ENCODE results near the gene DNM1.

DNM1 gene

DNA sequence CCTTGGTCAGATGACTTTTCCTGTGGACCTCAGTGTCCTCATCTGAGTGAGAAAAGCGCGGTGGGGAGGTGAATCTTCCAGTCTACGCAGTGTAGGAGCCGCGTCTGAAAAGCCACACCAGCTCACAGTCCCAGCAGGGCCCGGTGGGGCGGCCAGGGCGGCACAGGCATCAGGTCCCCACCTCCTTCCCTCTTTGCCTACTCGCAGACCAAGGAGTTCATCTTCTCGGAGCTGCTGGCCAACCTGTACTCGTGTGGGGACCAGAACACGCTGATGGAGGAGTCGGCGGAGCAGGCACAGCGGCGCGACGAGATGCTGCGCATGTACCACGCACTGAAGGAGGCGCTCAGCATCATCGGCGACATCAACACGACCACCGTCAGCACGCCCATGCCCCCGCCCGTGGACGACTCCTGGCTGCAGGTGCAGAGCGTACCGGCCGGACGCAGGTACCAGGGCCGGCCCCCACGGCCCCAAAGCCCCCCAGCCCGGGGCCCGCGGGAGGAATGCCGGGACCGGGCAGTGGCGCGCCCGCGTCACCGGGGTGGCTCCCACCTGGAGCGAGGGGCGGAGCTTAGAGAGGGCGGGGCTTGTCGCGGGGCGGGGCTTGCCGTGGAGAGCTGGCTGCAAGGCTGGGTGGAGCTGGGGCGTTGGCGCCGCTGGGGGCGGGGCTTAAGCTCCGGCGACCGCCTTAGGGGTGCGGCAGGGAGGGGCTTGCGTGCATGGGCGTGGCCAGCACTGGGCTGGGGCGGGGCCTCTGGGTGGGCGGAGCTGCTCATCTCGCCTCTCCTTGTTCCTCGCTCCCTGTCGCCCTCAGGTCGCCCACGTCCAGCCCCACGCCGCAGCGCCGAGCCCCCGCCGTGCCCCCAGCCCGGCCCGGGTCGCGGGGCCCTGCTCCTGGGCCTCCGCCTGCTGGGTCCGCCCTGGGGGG, 47.0 kb downstream of the DNM1 start:
- DNase-seq (ENCODE audit: extremely low read depth in 1 of 2, low read depth in 1 of 2), result peak; percentile 95 to 98

DNA sequence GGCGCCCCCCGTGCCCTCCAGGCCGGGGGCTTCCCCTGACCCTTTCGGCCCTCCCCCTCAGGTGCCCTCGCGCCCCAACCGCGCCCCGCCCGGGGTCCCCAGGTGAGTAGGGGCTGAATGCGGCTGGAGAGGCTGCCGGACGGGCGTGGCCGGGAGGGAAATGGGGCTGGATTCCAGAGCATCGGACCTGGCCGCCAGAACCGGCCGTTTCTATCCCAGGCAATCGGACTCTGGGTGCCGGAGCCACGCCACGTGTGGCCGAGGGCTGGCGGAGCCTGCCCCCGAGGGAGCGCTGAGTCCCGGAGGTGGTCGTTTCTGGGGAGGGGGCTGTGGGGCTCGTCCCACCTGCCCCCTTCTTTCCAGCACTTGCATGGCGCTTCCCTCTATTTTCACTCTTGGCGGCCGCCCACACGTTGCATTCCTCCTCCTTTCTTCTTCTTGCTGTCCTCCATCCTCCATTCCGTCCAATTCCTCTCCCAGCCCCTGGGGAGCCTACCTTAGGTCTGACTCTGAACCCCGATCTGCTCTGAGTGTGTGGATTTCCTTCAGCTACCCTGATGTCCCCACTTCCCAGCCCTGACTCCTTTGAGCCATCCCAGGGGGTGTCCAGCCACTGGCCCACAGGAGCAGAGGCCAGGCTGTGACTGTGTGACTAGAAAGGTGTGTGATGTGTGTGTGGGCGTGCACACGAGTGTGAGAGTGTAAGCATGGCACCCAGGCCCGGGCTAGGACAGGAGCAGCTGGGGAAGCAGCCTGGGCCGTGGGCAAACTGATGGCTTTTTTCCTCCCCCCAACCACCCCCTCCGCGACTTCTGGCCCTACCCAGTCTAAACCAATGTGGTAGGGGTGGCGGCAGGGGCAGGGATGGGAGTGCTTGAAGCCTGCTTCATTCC, 47.9 kb downstream of the DNM1 start:
- DNase-seq (ENCODE audit: extremely low read depth in 1 of 2, low read depth in 1 of 2), result no peak

DNA sequence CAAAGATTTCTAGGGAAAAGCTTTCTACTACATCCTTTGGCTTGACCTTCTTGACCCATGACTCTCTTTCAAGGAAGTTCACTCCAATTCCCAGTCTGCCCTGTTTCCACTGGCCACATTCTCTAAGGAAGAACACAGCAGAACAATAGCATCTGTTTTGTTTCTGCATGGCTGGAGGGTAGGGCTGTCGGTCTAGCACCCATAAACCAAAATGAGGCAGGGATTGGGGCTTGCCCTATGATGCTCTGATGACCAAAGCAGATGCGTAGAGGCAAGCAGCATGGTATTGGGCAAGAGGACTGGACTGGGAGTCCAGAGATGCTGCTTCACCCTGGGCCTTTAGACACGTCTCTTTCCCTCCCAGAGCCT, 48.5 kb downstream of the DNM1 start:
- no peak for DNase-seq (ENCODE audit: extremely low read depth in 1 of 2, low read depth in 1 of 2)

DNA sequence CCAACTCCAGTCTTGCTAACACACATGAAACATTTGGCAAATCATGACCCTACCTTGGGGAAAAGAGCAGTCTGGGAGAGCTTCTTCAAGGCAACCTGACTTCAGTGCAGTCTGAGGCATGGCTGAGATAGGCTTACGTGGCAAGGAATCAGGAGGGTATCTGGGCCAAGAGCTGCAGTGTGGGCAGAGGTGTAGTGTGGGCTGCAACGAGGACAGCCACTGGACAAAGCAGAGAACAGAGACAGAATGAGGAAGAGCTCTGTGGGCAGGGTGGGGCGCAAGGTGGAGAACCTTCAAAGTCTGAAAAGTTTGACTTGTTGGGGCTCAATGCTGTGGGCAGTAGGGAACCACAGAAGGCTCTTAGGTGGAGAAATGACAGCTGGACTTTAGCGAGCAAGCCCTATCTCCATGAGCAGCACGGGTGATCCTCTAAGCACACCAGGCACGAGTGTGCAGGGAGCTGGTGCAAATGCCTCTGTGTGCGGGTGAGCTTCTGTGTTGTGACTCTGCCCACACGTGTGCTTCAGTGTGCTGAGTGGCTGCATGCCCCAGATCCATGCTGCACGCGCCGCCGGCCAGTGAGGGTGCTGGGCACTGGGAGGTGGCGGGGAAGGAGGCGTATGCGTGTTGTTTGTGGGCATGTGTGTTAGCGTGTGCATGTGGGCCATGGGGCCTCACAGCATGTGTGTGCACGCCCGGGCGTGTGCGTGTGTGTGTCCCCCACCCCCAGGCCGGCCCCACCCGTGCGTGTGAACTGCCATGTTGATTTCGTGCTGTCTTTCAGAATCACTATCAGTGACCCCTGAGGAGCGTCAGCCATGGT, 49.3 kb downstream of the DNM1 start:
- no peak for DNase-seq (ENCODE audit: extremely low read depth in 1 of 2, low read depth in 1 of 2)

DNA sequence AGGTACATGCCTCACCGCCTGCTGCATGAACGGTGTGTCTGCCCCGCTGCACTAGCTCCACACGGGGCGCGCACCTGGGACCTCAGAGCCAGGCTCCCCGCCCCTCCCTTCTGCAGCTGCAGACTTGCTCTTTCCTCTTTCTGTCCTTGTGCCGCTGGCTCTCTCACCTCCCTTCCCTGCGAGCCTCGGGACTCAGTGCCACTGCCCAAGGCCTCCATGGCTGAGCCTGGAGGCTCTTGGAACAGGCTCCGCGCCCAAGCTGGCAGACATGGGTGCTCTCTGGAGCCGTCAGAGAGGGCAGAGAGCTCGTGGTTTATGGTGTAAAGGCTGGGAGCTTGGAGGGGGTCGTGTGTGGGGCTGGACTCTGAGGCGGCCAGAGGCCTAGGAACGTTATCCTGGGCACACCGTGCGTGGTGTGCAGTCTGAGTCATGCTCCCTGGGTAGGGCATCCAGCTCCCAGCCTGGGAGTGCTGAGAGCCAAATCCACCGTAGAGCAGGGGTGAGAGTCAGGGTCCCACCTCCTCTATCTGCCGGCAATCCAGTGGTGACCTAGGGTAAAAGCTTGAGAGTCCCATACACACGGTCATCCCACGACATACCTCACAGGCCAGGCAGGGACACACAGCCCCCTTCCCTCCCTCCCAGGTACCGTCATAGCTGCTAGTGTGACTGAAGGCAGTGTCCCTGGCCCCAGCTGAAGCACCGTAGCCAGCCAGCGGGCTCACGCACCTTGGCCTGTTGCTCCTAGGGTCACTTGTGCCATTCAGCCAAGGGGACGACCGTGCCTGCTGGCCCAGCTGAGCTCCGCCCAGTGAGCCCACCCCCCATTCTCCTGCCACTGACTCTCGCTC, 50.2 kb downstream of the DNM1 start:
- DNase-seq (ENCODE audit: extremely low read depth in 1 of 2, low read depth in 1 of 2), result no peak

DNA sequence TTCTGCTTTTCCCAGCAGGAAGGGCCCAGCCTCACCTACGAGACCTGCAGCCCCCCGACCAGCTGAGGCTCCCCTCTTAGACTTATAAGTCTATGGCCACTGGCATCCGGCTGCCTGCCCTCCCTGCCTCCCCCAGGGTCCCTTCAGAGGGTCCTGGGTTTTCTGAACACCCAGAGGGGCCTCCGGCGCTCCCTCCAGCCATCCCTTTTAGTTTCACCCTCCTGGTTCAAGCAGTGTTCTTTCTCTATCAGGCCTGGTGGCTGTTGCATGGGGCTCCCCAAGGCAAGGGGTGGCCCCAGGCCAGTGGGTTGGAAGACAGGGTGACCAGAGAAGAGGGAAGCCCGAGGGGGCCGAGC, 50.8 kb downstream of the DNM1 start:
- DNase-seq (ENCODE audit: extremely low read depth in 1 of 2, low read depth in 1 of 2), result no peak

DNA sequence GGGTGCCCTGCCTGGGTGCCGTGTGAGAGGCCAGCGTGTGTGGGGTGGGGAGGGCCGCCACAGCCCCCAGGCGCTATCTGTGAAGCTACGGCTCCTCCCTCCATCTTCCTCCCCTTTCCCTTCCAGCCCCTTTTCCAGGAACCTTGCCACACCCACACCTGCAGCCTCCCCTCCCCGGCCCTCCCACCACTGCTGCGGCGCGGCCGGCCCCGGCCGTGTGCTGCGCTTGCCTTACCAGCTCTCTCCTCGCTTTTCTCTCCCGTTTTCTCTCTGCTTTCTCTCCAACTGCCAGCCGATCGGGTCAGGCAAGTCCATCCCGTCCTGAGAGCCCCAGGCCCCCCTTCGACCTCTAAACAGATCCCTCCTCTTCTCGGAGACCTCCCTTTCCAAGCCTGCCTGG, 51.2 kb downstream of the DNM1 start:
- no peak for DNase-seq (ENCODE audit: extremely low read depth in 1 of 2, low read depth in 1 of 2)

DNA sequence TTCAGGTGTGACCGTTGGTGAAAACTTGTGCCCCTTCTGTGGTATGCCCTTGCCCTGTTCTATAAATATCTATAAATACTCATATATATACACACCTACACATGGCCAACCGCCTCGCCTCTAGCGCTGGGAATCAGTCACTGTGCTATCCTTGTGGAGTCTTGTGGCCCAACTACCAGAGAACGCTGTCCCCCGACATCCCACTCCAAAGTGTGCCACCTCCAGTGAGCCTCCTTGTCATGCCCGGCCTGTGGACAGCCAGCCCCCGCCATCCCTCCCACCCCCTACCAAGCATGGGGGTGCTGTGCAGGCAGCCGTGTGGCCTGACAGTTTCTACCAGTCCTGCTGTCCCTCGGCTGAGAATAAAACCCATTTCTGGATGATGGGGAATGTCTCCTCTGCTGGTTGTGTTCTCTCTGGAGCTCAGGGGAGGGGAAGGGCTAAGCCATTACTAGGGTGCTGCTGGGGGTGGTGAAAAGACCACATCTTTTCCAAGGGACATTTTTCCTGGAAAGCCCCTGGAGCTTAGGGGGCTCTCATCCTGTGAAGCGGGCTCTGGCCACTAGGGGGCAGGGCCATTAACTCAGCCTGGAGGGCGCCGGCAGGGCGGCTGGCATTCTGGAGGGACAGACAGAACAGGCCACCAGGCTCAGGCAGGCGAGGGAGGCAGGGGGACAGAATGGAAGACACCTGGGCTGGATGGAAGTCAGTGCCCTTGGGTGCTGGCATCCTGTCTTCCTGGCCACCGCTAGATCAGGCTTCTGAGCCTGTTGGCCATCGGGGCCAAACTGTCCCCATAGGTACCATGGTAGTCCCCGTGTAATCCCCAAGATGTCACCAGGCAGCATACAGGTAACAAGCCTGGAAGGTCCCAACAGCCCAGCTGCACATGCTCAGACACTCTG, 51.9 kb downstream of the DNM1 start:
- DNase-seq (ENCODE audit: extremely low read depth in 1 of 2, low read depth in 1 of 2), result peak; percentile 9 to 41

DNA sequence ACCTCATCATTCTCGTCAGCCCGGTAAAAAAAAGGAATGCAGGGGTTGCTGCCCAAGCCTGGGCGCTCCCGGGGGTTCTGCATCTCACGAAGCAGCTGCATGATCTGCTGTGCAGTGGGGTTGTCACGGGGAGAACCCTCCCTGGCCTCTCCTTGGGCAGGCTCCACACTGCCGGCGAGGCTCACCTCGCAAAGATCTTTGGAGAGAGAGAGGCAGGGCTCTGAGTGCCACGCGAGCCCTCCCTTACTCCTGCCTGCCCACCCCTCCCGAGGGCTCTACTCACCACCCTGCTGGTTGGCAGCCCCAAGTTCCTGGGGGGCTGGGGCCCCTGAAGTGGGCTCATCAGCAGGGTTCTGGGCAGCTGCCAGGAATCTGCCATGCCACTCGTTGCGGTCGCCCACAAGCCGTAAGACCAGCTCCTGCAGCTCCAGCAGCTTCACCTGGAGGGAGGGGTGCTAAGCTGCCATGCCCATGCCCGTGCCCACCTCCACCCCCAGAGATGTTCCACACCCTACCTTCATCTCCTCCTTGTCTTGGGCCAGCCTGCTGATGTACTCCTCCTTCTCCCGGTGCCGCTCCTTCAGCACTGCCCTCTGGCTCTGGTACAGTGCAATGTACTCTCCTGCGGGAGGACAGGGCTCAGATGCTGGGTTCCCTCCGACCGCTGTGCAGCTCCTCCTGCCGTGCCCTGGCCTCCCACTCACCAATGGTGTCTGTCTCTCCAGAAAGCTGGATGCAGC, 54.1 kb downstream of the DNM1 start:
- DNase-seq (ENCODE audit: extremely low read depth in 1 of 2, low read depth in 1 of 2), result no peak

DNA sequence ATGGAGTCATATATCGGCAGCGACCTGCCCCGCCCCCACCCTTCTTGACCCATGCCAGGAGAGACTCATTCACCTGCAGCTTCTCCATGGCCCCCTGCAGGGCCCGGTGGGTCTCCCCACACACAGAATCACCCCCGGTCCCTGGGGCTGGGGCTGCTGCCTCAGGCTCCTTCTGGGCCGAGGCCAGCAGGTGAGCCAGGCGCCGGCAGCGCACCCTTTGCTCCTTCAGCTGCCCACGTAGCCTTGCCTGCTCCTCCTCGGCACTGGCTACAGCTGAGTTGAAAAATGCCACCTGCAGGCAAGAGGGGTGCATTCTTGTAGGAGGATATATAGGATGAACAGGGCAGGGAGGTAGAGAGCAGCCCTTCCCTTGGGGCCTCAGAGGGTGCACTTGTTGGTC, 54.7 kb downstream of the DNM1 start:
- no peak for DNase-seq (ENCODE audit: extremely low read depth in 1 of 2, low read depth in 1 of 2)

DNA sequence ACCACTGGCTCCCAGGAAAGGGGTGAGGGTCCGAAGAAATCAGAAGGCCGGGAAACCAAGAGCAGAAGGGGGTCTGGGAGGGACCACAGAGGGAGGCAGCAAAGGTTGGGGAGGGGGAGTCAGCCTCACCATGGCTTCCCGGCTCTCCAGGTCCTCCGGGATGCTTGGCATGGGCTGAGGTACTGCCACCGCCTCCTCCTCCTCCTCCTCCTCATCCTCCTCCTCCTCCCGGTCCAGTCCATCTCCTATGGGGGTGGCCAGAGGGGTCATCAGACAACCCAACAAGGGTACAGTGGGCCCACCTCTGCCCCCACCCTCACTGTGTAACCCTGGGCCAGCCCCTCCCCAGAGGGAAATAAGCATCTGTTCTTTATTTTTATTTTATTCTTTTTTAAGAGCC, 55.1 kb downstream of the DNM1 start:
- DNase-seq (ENCODE audit: extremely low read depth in 1 of 2, low read depth in 1 of 2), result no peak

DNA sequence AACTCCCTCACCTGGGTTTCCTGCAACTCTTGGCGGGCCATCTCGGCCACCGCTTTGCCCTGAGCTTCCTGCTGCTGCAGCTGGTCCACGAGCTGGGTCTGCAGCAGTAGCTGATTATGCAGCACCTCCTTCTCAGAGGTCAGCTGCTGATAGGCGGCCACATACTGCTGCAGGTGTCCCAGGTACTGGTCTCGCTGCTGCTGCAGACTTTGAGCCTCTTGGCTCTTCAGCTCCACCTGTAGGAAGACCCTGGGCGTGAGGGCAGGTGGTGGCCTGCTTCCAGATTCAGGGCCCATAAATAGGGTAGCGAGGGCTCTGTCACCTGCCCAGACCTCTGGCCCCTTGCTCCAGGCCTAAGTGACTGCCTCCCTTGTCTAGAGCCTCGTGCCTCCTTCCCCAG, 56.0 kb downstream of the DNM1 start:
- no peak for DNase-seq (ENCODE audit: extremely low read depth in 1 of 2, low read depth in 1 of 2)

DNA sequence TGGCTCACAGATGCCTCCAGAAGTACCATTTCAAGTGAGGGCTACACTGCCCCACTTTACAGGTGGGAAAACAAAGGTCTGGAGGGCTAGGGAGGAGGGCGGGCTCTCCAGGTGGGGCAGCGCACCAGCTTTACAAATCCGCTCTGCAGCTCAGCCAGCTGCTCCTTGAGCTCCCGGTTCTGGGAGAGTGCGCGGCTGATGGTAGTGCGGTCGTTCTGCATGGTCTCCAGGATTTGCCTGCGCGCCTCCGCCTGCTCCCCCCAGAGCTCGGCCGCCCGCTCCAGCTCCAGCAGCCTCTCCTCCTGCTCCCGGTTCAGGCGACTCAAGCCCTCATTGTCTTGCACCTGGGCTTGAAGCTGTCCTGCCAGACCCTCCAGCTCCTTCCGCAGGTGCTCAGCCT, 57.2 kb downstream of the DNM1 start:
- DNase-seq (ENCODE audit: extremely low read depth in 1 of 2, low read depth in 1 of 2), result no peak

DNA sequence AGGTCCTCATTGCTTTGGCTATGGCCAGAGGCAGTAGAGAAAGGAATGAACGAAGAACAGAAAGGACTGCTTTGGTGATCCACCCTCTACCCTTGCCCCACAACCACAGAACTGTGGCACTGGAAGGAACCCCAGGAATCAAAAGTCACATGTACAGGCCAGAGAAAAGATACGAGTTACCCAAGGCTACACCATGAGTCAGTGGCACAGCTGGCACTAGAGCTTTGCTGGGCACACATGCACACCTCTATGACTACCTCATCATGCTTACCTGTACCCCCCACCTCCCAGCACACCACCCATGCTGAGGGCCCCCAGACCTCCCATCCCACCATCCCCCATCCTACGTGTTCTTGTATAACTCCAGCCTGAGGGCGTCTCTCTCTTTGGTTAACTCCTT, 59.5 kb downstream of the DNM1 start:
- no peak for DNase-seq (ENCODE audit: extremely low read depth in 1 of 2, low read depth in 1 of 2)

DNA sequence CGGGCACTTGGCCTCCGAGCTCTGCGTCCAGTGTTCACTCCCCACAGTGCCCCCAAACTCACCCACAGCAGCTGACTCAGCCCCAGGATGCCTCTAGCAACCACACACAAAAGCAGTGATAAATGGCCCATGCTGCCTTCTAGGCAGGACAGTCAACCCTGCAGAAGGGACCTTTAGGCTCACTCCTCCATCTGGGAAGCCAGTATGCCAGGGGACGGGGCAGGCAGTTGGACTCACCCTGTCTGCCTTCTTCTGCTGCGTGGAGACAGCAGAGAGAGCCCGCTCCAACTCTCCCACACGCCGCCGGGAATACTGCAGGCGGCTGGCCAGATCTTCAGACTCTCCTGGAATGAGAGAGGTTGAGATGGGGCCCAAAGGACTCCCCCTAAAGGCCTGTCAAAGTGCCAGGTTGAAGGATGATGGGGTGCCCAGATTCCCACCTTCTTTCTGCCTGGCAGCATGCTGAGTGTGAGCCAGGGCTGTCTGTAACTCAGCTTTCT, 62.2 kb downstream of the DNM1 start:
- DNase-seq (ENCODE audit: extremely low read depth in 1 of 2, low read depth in 1 of 2), result no peak

DNA sequence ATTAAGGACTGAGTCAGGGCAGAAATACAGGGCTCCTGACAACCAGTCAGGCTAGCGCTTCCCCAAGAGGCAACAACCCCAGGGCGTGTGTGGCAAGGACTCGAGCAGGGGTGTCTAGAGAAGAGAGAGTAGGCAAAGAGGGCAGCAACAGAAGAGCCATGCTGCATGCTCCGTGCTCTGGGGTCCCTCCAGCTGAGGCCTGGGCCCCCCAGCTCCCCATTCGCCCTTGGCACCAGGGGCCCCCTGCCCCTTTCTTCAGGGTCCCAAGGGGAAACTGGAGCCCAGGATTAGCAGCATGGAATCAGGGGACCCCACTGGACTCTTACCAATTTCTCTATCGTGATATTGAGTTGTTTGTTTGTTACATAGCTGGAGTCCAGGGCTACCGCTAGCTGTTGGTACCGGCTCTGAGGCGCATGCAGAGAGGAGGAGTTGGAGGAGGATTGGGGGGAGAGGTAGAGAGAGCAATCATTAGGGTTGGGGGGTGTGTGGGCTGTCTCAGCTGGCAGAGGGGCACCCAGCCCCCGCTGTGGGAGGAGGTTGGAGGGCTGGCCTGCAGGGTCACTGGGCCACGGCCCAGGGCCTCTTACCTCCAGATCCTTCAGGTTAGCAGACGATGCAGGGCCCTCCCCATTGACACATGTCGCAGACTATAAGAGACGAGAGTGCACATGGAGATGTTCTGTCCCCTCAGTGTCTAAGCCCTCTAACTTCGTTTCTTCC, 63.9 kb downstream of the DNM1 start:
- DNase-seq (ENCODE audit: extremely low read depth in 1 of 2, low read depth in 1 of 2), result no peak

DNA sequence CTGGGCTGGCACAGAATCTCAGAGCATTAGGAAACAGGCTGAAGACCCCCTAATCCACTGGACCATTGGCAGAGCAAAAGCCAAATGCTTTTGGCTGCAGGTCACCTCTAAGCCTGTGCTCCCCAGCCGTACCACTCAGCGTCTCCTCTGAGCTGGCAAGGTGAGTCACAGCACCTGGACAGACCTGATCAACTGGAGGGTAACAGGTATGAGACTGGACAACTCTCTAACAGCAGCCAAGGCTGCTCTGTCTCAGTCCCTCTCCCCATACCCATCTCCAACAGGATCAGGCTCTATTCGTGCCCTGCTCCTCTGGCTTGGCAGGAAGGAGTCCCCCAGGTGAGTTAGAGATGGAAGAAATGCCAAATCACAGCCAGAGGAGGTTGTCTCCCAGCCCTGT, 67.9 kb downstream of the DNM1 start:
- DNase-seq (ENCODE audit: extremely low read depth in 1 of 2, low read depth in 1 of 2), result no peak

DNA sequence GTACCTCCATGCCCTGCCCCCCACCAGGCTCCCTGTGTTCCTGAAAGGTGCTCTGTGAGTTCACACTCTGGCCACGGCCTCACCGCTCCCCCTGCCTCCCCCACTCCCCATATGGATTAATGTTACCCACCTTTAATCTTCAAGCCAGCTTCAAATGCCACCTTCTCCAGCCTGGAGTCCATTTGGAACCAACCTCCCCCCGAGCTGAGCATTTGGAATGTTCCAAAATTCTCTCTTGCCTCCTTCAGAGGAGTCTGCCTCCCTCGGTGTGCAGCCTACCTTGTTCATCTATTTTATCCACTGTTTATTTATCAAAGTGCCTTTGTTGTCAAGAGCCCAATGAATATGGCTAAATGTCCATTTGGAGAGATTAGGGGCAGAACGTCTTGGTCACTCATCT, 68.3 kb downstream of the DNM1 start:
- DNase-seq (ENCODE audit: extremely low read depth in 1 of 2, low read depth in 1 of 2), result no peak
